Thyroid gland (tissue), 4 donors: Measurements from ENCODE around the gene NME7.

Experiments
- CTCF ChIP-seq, 6 experiments: fragments of 200-600 bp in 3 of 6; fragments of 450-650 bp in 3 of 6; sonication (generic) in 3 of 6; IDR thresholded peaks; one replicate each; pipeline ENCODE4 v1.5.1; 2016 to 2019; ENCODE audit warnings: antibody characterized with exemption in 6 of 6, mild to moderate bottlenecking in 2 of 6, inconsistent platforms in 1 of 6, moderate library complexity in 1 of 6
- POLR2A ChIP-seq, 2 donors: fragments of 450-650 bp; IDR thresholded peaks; one replicate each; pipeline ENCODE4 v1.6.1; 2017; ENCODE audit warnings: antibody characterized with exemption in 2 of 2, mild to moderate bottlenecking in 2 of 2, moderate library complexity in 1 of 2

GRCh38 chr1:169368406-169368769 lies 791 bp upstream of the NME7 start:
- TF ChIP-seq CTCF (IDR thresholded peaks at IDR 0.05) (no peak), POLR2A (IDR thresholded peaks at IDR 0.05) (no peak)
